Natural killer cell (primary cell): ENCODE measurements around the gene CNOT1. TPM values are rescaled to one million over a fixed set of nuclear protein-coding genes. Genes with fewer than 3 reads are reported as not detected.

Experiments used
- ATAC-seq, 3 donors: fragments of 150-1000 bp in 2 of 3; fragments of 200-7000 bp in 1 of 3; cut with Tn5 transposase; 1 replicate in 1 of 3; 2 replicates in 2 of 3; pipeline ENCODE4 v1.10.0; 2021; ENCODE audit warnings: mild to moderate bottlenecking in 2 of 3, moderate library complexity in 2 of 3
- DNase-seq, 2 donors: peaks; one replicate each; pipeline versions ENCODE4 v3.0.0 to v3.0.0-alpha.2; 2013 to 2021; ENCODE audit warnings: mixed read lengths in 1 of 2
- H3K27ac ChIP-seq: one replicate; pipeline ENCODE4 v1.5.1; 2013; ENCODE audit warnings: mild to moderate bottlenecking, low read length
- H3K27me3 ChIP-seq: one replicate; pipeline ENCODE4 v1.6.1; 2013; ENCODE audit warnings: low read length; ENCODE audit not compliant: control insufficient read depth, insufficient read depth
- H3K36me3 ChIP-seq: one replicate; pipeline ENCODE4 v1.6.1; 2013; ENCODE audit warnings: low read length; ENCODE audit not compliant: control insufficient read depth, insufficient read depth
- H3K4me1 ChIP-seq: one replicate; pipeline ENCODE4 v1.6.1; 2013; ENCODE audit warnings: low read length; ENCODE audit not compliant: control insufficient read depth, insufficient read depth
- H3K4me3 ChIP-seq: one replicate; pipeline ENCODE4 v1.5.1; 2013; ENCODE audit warnings: low read length
- H3K9me3 ChIP-seq: one replicate; pipeline ENCODE4 v1.6.1; 2013; ENCODE audit warnings: low read length; ENCODE audit not compliant: control insufficient read depth, insufficient read depth
- H3K27ac Mint-ChIP-seq, 2 donors: one replicate each; pipeline ENCODE4 v1.8.0; 2022; ENCODE audit warnings: mild to moderate bottlenecking in 2 of 2, mixed read lengths in 2 of 2, moderate library complexity in 1 of 2
- H3K27me3 Mint-ChIP-seq, 2 donors: one replicate each; pipeline ENCODE4 v1.8.0; 2022; ENCODE audit warnings: low read depth in 2 of 2, mixed read lengths in 2 of 2
- H3K36me3 Mint-ChIP-seq: one replicate; pipeline ENCODE4 v1.8.0; 2022; ENCODE audit warnings: mixed read lengths
- H3K4me1 Mint-ChIP-seq, 2 donors: one replicate each; pipeline ENCODE4 v1.8.0; 2022; ENCODE audit warnings: mixed read lengths in 2 of 2
- H3K4me3 Mint-ChIP-seq: one replicate; pipeline ENCODE4 v1.8.0; 2022; ENCODE audit warnings: mild to moderate bottlenecking, moderate library complexity, mixed read lengths
- H3K9me3 Mint-ChIP-seq, 2 donors: one replicate each; pipeline ENCODE4 v1.8.0; 2022; ENCODE audit warnings: mixed read lengths in 2 of 2
- CTCF ChIP-seq: fragments of 200-600 bp; IDR thresholded peaks from one replicate; pipeline ENCODE4 v1.8.0; 2022; ENCODE audit warnings: antibody characterized with exemption
- WGBS: methylation state at CpG from one replicate; pipeline ENCODE4 v1.1.7; 2013; ENCODE audit warnings: missing lambda C conversion rate; ENCODE audit not compliant: insufficient coverage; 5-methylcytosine and 5-hydroxymethylcytosine counted together
- intact Hi-C: fragments of 100-400 bp; cut with micrococcal nuclease; formaldehyde crosslinking; loops from one replicate; pipeline ENCODE4 v1.14.2; 2022
- total RNA-seq, 4 donors: library from RNA; stranded (reverse); fragments of 120-200 nt in 1 of 4; gene quantifications; one replicate each; pipeline versions ENCODE4 v1.2.3 to v1.2.4, GENCODE V29; 2013 to 2022

Gene CNOT1
- total RNA-seq, 3 donors from 2014 or later (not counting 1 experiment from before 2014, with no cell fraction given), result 242 to 275 (median 249) TPM

GRCh38 chr16:58634265-58634802 is 4.7 kb upstream of the CNOT1 start:
- ATAC-seq (no peak), DNase-seq (no peak)
- Histone ChIP-seq H3K9me3 (no peaks in the 10 kb centered on the region), H3K27ac (no peak overlapping the region), H3K27me3 (no peaks in the 10 kb centered on the region), H3K36me3 (no peaks in the 10 kb centered on the region), H3K4me3 (no peak overlapping the region), H3K4me1 (peaks cover 5% of the 10 kb centered on the region)
- no peaks in the 10 kb centered on the region for H3K9me3 Mint-ChIP-seq
- intact Hi-C loops, result no loop called here
- no peak for TF ChIP-seq CTCF
- WGBS, result 83% methylated on average over 3 of the region's 3 CpGs
- no peak overlapping the region for H3K4me3 Mint-ChIP-seq
- H3K27me3 Mint-ChIP-seq, result peaks cover 0 to 7% of the 10 kb centered on the region in 2 donors
- peaks cover 13 to 14% of the 10 kb centered on the region in 2 donors for H3K4me1 Mint-ChIP-seq
- H3K36me3 Mint-ChIP-seq, result no peaks in the 10 kb centered on the region
- no peak overlapping the region for H3K27ac Mint-ChIP-seq

GRCh38 chr16:58628845-58629732 is 537 bp downstream of the CNOT1 start:
- H3K27me3 ChIP-seq, result no peaks in the 10 kb centered on the region
- Mint-ChIP-seq H3K27ac (peak overlapping the region; percentile 100), H3K9me3 (no peaks in the 10 kb centered on the region), H3K4me3 (peak overlapping the region; percentile 98), H3K4me1 (peaks cover 37 to 51% of the 10 kb centered on the region in 2 donors), H3K27me3 (no peaks in the 10 kb centered on the region), H3K36me3 (no peaks in the 10 kb centered on the region)
- H3K27ac ChIP-seq, result peak overlapping the region; percentile 89
- ATAC-seq, result peak in 2 of 3 donors; percentile 0 to 1
- TF ChIP-seq CTCF, result no peak
- H3K9me3 ChIP-seq, result no peaks in the 10 kb centered on the region
- DNase-seq, result peak; percentile 49 to 69
- intact Hi-C loops, result no loop called here
- peaks cover 27% of the 10 kb centered on the region for H3K4me1 ChIP-seq
- under 1% methylated on average over 53 of the region's 53 CpGs for WGBS
- peak overlapping the region; percentile 97 for H3K4me3 ChIP-seq
- peaks cover 5% of the 10 kb centered on the region for H3K36me3 ChIP-seq

- H3K9me3 Mint-ChIP-seq, result no peaks in the 10 kb centered on the region
- intact Hi-C loops, result no loop called here
- peak overlapping the region; percentile 20 to 54 for H3K27ac Mint-ChIP-seq
- Histone ChIP-seq H3K4me1 (peaks cover 22% of the 10 kb centered on the region), H3K36me3 (peaks cover 31% of the 10 kb centered on the region), H3K4me3 (no peak overlapping the region), H3K27ac (no peak overlapping the region), H3K27me3 (no peaks in the 10 kb centered on the region), H3K9me3 (no peaks in the 10 kb centered on the region)
- DNase-seq, result no peak
- no peaks in the 10 kb centered on the region for H3K36me3 Mint-ChIP-seq
- TF ChIP-seq CTCF, result no peak
- 86% methylated on average over 5 of the region's 7 CpGs for WGBS
- no peaks in the 10 kb centered on the region for H3K27me3 Mint-ChIP-seq
- no peak overlapping the region for H3K4me3 Mint-ChIP-seq
- ATAC-seq, result no peak
- H3K4me1 Mint-ChIP-seq, result peaks cover 41 to 55% of the 10 kb centered on the region in 2 donors
Measured at GRCh38 chr16:58624209-58624608, 5.4 kb downstream of the CNOT1 start.
